Peyer's patch (tissue), 4 donors: Measurements from ENCODE around the gene C1orf52.
A peak's percentile ranks its signal among the peaks of the same experiment; 100 is the strongest.

Experiments used
- CTCF ChIP-seq, 6 experiments: fragments of 450-650 bp in 4 of 6; fragments of 200-600 bp in 2 of 6; sonication (generic) in 1 of 6; IDR thresholded peaks; one replicate each; pipeline ENCODE4 v1.5.1; 2017 to 2019; ENCODE audit warnings: antibody characterized with exemption in 6 of 6, mild to moderate bottlenecking in 3 of 6, moderate library complexity in 1 of 6
- POLR2A ChIP-seq, 2 donors: fragments of 450-650 bp; IDR thresholded peaks; one replicate each; pipeline ENCODE4 v1.5.1; 2017; ENCODE audit warnings: antibody characterized with exemption in 2 of 2, mild to moderate bottlenecking in 2 of 2, moderate library complexity in 2 of 2

GRCh38 chr1:85276215-85276977, 16.9 kb upstream of the C1orf52 start, which contains the start of gene BCL10:
- TF ChIP-seq CTCF (IDR thresholded peaks at IDR 0.05) (no peak), POLR2A (IDR thresholded peaks at IDR 0.05) (peak; percentile 89 to 92)
